ENCODE results near the gene COL2A1. TPM values are rescaled to one million over a fixed set of nuclear protein-coding genes. Genes with fewer than 3 reads are reported as not detected.

COL2A1 gene
- total and polyA plus RNA-seq, 9 of the 15 experiments (the other 6 are each of a cell fraction or from before 2014, with no cell fraction given): 0.46 TPM; not detected in 8

DNA sequence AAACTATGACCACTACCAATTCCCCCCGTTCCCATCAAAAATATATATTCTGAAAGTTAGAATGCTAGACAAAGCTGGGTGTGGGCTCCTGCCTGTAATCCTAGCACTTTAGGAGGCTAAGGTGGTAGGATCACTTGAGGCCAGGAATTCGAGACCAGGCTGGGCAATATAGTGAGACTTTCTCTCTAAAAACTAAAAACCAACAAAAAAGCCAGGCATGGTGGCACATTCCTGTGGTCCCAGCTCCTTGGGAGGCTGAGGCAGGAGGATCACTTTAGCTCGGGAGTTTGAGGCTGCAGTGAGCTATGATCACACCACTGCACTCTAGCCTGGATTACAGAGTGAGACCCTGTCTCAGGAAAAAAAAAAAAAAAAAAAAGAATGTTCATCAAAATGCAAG is 48.8 kb upstream of the COL2A1 start:
- intact Hi-C loops (cut with micrococcal nuclease): no loop called here
- no peak overlapping the region for H3K9ac ChIP-seq (ENCODE audit: insufficient read depth in 1 of 2, low read depth in 2 of 2, low read length in 2 of 2)
- no peaks in the 10 kb centered on the region for H3K9me1 ChIP-seq (ENCODE audit: control insufficient read depth, insufficient read depth, low read length)
- no peaks in the 10 kb centered on the region for H3K79me2 ChIP-seq (ENCODE audit: control insufficient read depth, insufficient read depth, low read length)
- WGBS (ENCODE audit: insufficient coverage, low coverage, missing lambda C conversion rate): 94% methylated on average over 3 of the region's 3 CpGs
- ATAC-seq (no peak), DNase-seq (ENCODE audit: extremely low read depth in 1 of 4, low spot score in 3 of 4) (no peak), FAIRE-seq (no peak)
- no peak overlapping the region for H3K27ac ChIP-seq (ENCODE audit: extremely low read depth, low read depth, low read length)
- peaks cover 41% of the 10 kb centered on the region; the same call in 2 of the 3 replicates for H3K36me3 ChIP-seq (ENCODE audit: control insufficient read depth, insufficient read depth, low read length)
- ChIA-PET CTCF (ENCODE audit: low intra/inter-chr PET ratio) (no interaction called here), POLR2A (interaction anchor here (0.9 to 1.1 kb wide), 2 partner anchors 9 to 72 kb away, joined by 3 read pairs; no protein-coding TSS in a partner anchor)
- H3K9me3 ChIP-seq (replicated peaks; ENCODE audit: control insufficient read depth, insufficient read depth, low read depth, low read length): no peaks in the 10 kb centered on the region
- no peaks in the 10 kb centered on the region for H4K20me1 ChIP-seq (replicated peaks; ENCODE audit: control insufficient read depth, insufficient read depth, low read length)
- no peak overlapping the region for H3K4me3 ChIP-seq
- no peak overlapping the region for H2AFZ ChIP-seq (ENCODE audit: low read depth, low read length)
- no peak overlapping the region for H3K4me2 ChIP-seq (ENCODE audit: insufficient read depth, low read length)
- no peaks in the 10 kb centered on the region for H3K4me1 ChIP-seq (replicated peaks in 1 of 2; ENCODE audit: control insufficient read depth in 2 of 2, insufficient read depth in 2 of 2, low read length in 2 of 2)
- no peaks in the 10 kb centered on the region for H3K27me3 ChIP-seq (ENCODE audit: control insufficient read depth in 2 of 2, insufficient read depth in 2 of 2, low read length in 2 of 2)
- BruUV-seq (replicated peaks): no TSS peak
- in situ Hi-C loops (cut with MboI): no loop called here
- TF ChIP-seq LCOR (CRISPR knock-in tag; IDR thresholded peaks at IDR 0.05): no peak
- TF ChIP-seq, protein P1, sequence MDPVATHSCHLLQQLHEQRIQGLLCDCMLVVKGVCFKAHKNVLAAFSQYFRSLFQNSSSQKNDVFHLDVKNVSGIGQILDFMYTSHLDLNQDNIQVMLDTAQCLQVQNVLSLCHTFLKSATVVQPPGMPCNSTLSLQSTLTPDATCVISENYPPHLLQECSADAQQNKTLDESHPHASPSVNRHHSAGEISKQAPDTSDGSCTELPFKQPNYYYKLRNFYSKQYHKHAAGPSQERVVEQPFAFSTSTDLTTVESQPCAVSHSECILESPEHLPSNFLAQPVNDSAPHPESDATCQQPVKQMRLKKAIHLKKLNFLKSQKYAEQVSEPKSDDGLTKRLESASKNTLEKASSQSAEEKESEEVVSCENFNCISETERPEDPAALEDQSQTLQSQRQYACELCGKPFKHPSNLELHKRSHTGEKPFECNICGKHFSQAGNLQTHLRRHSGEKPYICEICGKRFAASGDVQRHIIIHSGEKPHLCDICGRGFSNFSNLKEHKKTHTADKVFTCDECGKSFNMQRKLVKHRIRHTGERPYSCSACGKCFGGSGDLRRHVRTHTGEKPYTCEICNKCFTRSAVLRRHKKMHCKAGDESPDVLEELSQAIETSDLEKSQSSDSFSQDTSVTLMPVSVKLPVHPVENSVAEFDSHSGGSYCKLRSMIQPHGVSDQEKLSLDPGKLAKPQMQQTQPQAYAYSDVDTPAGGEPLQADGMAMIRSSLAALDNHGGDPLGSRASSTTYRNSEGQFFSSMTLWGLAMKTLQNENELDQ (CRISPR knock-in tag; IDR thresholded peaks at IDR 0.05; ENCODE audit: borderline replicate concordance): no peak
- TF ChIP-seq BMI1 (IDR thresholded peaks at IDR 0.05; ENCODE audit: low read length): no peak
- TF ChIP-seq ZNF3 (CRISPR knock-in tag; IDR thresholded peaks at IDR 0.05): no peak
- no peak for TF ChIP-seq NELFE (IDR thresholded peaks at IDR 0.05; ENCODE audit: insufficient read depth, insufficient read length)
- no peak for TF ChIP-seq GTF2F1 (IDR thresholded peaks at IDR 0.05; ENCODE audit: low read depth, low read length)
- TF ChIP-seq, protein P2, sequence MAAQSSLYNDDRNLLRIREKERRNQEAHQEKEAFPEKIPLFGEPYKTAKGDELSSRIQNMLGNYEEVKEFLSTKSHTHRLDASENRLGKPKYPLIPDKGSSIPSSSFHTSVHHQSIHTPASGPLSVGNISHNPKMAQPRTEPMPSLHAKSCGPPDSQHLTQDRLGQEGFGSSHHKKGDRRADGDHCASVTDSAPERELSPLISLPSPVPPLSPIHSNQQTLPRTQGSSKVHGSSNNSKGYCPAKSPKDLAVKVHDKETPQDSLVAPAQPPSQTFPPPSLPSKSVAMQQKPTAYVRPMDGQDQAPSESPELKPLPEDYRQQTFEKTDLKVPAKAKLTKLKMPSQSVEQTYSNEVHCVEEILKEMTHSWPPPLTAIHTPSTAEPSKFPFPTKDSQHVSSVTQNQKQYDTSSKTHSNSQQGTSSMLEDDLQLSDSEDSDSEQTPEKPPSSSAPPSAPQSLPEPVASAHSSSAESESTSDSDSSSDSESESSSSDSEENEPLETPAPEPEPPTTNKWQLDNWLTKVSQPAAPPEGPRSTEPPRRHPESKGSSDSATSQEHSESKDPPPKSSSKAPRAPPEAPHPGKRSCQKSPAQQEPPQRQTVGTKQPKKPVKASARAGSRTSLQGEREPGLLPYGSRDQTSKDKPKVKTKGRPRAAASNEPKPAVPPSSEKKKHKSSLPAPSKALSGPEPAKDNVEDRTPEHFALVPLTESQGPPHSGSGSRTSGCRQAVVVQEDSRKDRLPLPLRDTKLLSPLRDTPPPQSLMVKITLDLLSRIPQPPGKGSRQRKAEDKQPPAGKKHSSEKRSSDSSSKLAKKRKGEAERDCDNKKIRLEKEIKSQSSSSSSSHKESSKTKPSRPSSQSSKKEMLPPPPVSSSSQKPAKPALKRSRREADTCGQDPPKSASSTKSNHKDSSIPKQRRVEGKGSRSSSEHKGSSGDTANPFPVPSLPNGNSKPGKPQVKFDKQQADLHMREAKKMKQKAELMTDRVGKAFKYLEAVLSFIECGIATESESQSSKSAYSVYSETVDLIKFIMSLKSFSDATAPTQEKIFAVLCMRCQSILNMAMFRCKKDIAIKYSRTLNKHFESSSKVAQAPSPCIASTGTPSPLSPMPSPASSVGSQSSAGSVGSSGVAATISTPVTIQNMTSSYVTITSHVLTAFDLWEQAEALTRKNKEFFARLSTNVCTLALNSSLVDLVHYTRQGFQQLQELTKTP (IDR thresholded peaks at IDR 0.05; ENCODE audit: low read depth in 1 of 2, partially characterized antibody in 2 of 2): no peak
- TF ChIP-seq POU5F1 (IDR thresholded peaks at IDR 0.05; ENCODE audit: borderline replicate concordance, low read depth, low read length, partially characterized antibody): no peak
- TF ChIP-seq HDAC6 (IDR thresholded peaks at IDR 0.05; ENCODE audit: low read depth, low read length): no peak
- TF ChIP-seq, protein P3, sequence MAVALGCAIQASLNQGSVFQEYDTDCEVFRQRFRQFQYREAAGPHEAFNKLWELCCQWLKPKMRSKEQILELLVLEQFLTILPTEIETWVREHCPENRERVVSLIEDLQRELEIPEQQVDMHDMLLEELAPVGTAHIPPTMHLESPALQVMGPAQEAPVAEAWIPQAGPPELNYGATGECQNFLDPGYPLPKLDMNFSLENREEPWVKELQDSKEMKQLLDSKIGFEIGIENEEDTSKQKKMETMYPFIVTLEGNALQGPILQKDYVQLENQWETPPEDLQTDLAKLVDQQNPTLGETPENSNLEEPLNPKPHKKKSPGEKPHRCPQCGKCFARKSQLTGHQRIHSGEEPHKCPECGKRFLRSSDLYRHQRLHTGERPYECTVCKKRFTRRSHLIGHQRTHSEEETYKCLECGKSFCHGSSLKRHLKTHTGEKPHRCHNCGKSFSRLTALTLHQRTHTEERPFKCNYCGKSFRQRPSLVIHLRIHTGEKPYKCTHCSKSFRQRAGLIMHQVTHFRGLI (CRISPR knock-in tag; IDR thresholded peaks at IDR 0.05): no peak
- no peak for TF ChIP-seq MCM5 (IDR thresholded peaks at IDR 0.05; ENCODE audit: low read depth)
- TF ChIP-seq, protein P4, sequence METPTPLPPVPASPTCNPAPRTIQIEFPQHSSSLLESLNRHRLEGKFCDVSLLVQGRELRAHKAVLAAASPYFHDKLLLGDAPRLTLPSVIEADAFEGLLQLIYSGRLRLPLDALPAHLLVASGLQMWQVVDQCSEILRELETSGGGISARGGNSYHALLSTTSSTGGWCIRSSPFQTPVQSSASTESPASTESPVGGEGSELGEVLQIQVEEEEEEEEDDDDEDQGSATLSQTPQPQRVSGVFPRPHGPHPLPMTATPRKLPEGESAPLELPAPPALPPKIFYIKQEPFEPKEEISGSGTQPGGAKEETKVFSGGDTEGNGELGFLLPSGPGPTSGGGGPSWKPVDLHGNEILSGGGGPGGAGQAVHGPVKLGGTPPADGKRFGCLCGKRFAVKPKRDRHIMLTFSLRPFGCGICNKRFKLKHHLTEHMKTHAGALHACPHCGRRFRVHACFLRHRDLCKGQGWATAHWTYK (CRISPR knock-in tag; IDR thresholded peaks at IDR 0.05): no peak
- no peak for TF ChIP-seq GABPB1 (CRISPR knock-in tag; IDR thresholded peaks at IDR 0.05)
- TF ChIP-seq TRIM28 (IDR thresholded peaks at IDR 0.05): no peak
